ENCODE data around the gene TMTC4. TPM values are rescaled to one million over a fixed set of nuclear protein-coding genes. Genes with fewer than 3 reads are reported as not detected.
A peak's percentile ranks its signal among the peaks of the same experiment; 100 is the strongest.

The TMTC4 gene
- total RNA-seq, 4 donors from 2014 or later: 17.6 to 37.9 (median 21.0) TPM

DNA sequence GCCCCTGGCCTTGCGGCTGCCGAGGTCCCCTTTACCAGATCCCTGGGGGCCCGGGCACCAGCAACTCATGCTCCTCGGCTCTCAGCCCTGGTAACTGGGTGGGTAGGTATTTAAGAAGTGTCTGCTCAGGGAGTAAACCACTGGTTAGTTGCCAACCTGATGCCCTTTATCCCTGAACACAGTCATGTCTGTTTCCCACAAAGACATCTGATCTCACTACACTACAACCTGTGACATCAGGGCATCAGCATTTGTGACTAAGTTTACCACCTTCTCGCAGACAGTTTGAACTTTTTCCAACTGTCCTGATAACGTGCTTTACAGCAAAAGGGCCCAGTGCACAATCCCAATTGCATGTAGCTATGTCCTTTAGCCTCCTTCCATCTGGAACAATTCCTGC, 108.1 kb downstream of the TMTC4 start:
- no peaks in the 10 kb centered on the region for H3K4me1 ChIP-seq
- no peak for TF ChIP-seq POLR2A (IDR thresholded peaks at IDR 0.05)
- TF ChIP-seq EP300 (IDR thresholded peaks at IDR 0.05): no peak
- TF ChIP-seq, protein P1, sequence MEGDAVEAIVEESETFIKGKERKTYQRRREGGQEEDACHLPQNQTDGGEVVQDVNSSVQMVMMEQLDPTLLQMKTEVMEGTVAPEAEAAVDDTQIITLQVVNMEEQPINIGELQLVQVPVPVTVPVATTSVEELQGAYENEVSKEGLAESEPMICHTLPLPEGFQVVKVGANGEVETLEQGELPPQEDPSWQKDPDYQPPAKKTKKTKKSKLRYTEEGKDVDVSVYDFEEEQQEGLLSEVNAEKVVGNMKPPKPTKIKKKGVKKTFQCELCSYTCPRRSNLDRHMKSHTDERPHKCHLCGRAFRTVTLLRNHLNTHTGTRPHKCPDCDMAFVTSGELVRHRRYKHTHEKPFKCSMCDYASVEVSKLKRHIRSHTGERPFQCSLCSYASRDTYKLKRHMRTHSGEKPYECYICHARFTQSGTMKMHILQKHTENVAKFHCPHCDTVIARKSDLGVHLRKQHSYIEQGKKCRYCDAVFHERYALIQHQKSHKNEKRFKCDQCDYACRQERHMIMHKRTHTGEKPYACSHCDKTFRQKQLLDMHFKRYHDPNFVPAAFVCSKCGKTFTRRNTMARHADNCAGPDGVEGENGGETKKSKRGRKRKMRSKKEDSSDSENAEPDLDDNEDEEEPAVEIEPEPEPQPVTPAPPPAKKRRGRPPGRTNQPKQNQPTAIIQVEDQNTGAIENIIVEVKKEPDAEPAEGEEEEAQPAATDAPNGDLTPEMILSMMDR (IDR thresholded peaks at IDR 0.05): no peak
- no peak for TF ChIP-seq POLR2AphosphoS5 (IDR thresholded peaks at IDR 0.05)
- no peaks in the 10 kb centered on the region for H3K36me3 ChIP-seq
- no peak overlapping the region for H3K27ac ChIP-seq
- H3K4me3 ChIP-seq: no peak overlapping the region
- 84% methylated on average over 6 of the region's 6 CpGs for WGBS
- no peak for DNase-seq (ENCODE audit: low spot score in 2 of 2)
- H3K9me3 ChIP-seq: no peaks in the 10 kb centered on the region
- no peaks in the 10 kb centered on the region for H3K27me3 ChIP-seq

DNA sequence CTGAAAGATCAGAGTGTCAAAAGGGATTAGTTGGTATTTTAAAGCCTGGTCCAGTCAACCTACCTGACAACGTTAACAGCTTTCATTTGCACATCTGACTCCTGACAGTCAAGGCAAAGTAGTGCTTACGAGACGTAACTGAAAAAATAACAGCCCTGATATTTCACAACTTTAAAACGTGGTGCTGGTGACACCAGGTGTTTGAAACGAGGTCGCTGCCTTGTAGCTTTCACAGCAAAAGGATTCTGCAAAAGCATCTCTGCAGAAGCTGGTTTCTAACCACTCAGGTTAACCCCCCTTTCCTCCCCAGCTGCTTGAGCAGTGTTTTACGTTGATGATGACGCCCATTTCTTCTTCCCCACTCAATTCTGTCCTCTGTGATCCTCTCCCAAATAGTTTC, 109.3 kb downstream of the TMTC4 start:
- Histone ChIP-seq H3K36me3 (no peaks in the 10 kb centered on the region), H3K4me1 (peaks cover 8% of the 10 kb centered on the region), H3K27me3 (no peaks in the 10 kb centered on the region), H3K9me3 (no peaks in the 10 kb centered on the region), H3K4me3 (no peak overlapping the region), H3K27ac (no peak overlapping the region)
- DNase-seq (ENCODE audit: low spot score in 2 of 2): no peak
- TF ChIP-seq EP300 (IDR thresholded peaks at IDR 0.05) (no peak), POLR2A (IDR thresholded peaks at IDR 0.05) (no peak)
- TF ChIP-seq, protein P1 (IDR thresholded peaks at IDR 0.05): no peak
- WGBS: 71% methylated on average over 8 of the region's 8 CpGs

DNA sequence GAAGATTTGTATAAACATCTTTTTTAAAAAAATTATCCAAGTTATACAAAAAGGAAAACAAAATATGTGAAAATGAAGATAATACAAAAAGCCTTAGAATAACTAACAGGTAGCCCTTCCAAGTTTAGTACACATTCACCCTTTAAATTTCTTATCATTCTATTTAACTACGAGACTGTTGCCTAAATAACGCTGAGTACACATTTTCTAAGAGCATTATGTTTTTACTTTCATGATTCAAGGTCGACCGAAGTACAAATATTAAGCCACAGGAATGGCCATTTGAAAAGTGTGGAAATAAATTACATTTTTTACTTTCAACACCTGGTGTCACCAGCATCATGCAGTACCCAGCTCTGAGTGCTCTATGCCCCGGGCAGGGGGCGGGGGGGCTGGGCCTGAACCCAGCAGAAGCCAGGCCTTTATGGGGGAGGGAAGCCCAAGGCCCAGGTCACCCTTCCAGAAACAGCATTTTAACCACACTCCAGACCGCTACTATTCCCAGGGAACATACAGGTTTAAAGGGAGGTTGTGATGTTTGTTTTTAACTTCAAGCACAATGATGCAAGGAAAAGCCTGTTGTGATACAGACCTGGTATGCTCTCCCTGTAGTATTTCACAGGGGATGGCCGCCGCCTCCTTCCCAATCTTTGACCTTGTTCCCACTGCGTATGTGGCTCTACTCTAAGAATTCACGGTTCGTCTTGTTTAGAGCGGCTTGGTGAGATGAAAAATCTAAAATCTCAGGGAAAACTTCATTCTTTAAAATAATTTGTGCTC, 110.0 kb downstream of the TMTC4 start:
- no peak for TF ChIP-seq EP300 (IDR thresholded peaks at IDR 0.05)
- no peak for TF ChIP-seq POLR2AphosphoS5 (IDR thresholded peaks at IDR 0.05)
- TF ChIP-seq, protein P1 (IDR thresholded peaks at IDR 0.05): no peak
- no peak for TF ChIP-seq POLR2A (IDR thresholded peaks at IDR 0.05)
- Histone ChIP-seq H3K36me3 (no peaks in the 10 kb centered on the region), H3K9me3 (no peaks in the 10 kb centered on the region), H3K27me3 (no peaks in the 10 kb centered on the region), H3K4me3 (no peak overlapping the region), H3K4me1 (peaks cover 9% of the 10 kb centered on the region), H3K27ac (no peak overlapping the region)
- DNase-seq (ENCODE audit: low spot score in 2 of 2): no peak
- 89% methylated on average over 13 of the region's 13 CpGs for WGBS

DNA sequence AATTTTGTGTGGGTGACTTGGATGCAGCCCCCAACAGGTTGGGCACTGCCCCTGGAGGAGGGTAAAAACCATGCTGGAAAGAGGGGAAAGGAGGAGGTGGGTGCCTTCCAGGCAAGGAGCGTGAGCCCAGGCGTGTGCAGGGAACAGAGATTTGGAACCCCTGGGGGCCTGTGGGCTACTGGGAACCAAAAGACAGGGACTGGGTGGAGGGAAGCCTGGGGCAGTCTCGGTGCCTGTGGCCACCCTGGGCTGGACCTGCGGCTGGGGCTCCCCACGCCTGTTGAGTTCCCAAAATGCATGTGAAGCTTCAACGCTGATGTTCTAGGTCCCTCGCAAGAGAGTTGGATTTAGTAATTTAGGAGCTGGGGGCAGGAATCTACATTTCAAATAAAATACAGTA, 110.8 kb downstream of the TMTC4 start:
- H3K27me3 ChIP-seq: no peaks in the 10 kb centered on the region
- peaks cover 9% of the 10 kb centered on the region for H3K4me1 ChIP-seq
- no peak overlapping the region for H3K4me3 ChIP-seq
- H3K9me3 ChIP-seq: no peaks in the 10 kb centered on the region
- DNase-seq (ENCODE audit: low spot score in 2 of 2): no peak
- H3K27ac ChIP-seq: no peak overlapping the region
- 92% methylated on average over 7 of the region's 7 CpGs for WGBS
- no peaks in the 10 kb centered on the region for H3K36me3 ChIP-seq
- TF ChIP-seq POLR2A (IDR thresholded peaks at IDR 0.05): no peak
- TF ChIP-seq, protein P1 (IDR thresholded peaks at IDR 0.05): no peak
- TF ChIP-seq EP300 (IDR thresholded peaks at IDR 0.05): no peak
- TF ChIP-seq POLR2AphosphoS5 (IDR thresholded peaks at IDR 0.05): no peak

DNA sequence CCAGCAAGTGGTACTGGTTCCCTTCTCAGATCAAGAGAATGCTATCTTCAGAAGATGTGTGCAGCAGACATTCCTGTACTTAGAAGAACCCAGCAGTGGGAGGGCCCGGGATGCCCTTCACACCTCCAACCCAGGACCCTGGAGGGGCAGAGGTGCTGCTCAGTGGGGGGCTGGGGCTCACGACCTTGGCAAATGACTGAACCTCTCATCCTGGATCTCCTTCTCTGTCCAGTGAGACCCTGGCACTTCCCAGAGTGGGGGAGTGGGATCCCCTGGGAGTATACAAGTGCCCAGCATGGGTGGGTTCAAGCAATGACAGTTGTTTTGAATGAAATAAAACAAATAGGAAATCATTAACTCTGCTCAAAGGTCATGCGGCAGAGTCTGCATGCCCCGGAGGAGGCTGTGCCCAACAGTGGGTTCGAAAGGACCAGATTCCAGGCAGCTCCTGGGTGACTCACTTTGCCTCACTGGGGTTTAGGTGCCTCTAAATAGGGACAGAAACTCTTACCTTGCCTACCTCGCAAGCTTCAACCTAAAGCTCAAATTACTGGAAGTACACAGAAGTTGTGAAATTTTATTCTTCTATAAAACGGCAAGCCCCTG, 112.9 kb downstream of the TMTC4 start:
- 72% methylated on average over 4 of the region's 7 CpGs for WGBS

More for the DNA sequence above, 112.9 kb downstream of the TMTC4 start:
- H3K36me3 ChIP-seq: no peaks in the 10 kb centered on the region
- H3K4me3 ChIP-seq: no peak overlapping the region
- no peaks in the 10 kb centered on the region for H3K9me3 ChIP-seq
- TF ChIP-seq POLR2A (IDR thresholded peaks at IDR 0.05) (no peak), POLR2AphosphoS5 (IDR thresholded peaks at IDR 0.05) (no peak), EP300 (IDR thresholded peaks at IDR 0.05) (no peak)
- TF ChIP-seq, protein P1 (IDR thresholded peaks at IDR 0.05): no peak
- peak overlapping the region; percentile 64 for H3K27ac ChIP-seq
- no peaks in the 10 kb centered on the region for H3K27me3 ChIP-seq
- H3K4me1 ChIP-seq: peaks cover 9% of the 10 kb centered on the region
- no peak for DNase-seq (ENCODE audit: low spot score in 2 of 2)
